Type B pancreatic cell (in vitro differentiated cells): ENCODE measurements around the gene GRK7. TPM values are rescaled to one million over a fixed set of nuclear protein-coding genes. Genes with fewer than 3 reads are reported as not detected.

ENCODE experiments used
- DNase-seq: peaks from one replicate; pipeline ENCODE4 v3.0.0; 2021; ENCODE audit warnings: mixed read lengths; ENCODE audit not compliant: unreplicated experiment; ENCODE audit errors: extremely low spot score
- H3K27ac Mint-ChIP-seq: 2 replicates; pipeline ENCODE4 v1.8.0; 2021; ENCODE audit warnings: mild to moderate bottlenecking, mixed read lengths
- H3K27me3 Mint-ChIP-seq: 2 replicates; pipeline ENCODE4 v1.8.0; 2021; ENCODE audit warnings: mixed read lengths
- H3K36me3 Mint-ChIP-seq: 2 replicates; pipeline ENCODE4 v1.8.0; 2021; ENCODE audit warnings: mixed read lengths
- H3K4me1 Mint-ChIP-seq: one replicate; pipeline ENCODE4 v1.8.0; 2021; ENCODE audit warnings: mixed read lengths; ENCODE audit not compliant: unreplicated experiment
- H3K4me3 Mint-ChIP-seq: 2 replicates; pipeline ENCODE4 v1.8.0; 2021; ENCODE audit warnings: mild to moderate bottlenecking, mixed read lengths
- H3K9me3 Mint-ChIP-seq: 2 replicates; pipeline ENCODE4 v1.8.0; 2021; ENCODE audit warnings: mixed read lengths
- long read RNA-seq: library from polyadenylated mRNA; unstranded; transcript quantifications from one replicate; pipeline ENCODE4 v2.0.0, GENCODE V29; 2020
- total RNA-seq: library from RNA; stranded (reverse); gene quantifications from 2 replicates; pipeline ENCODE4 v1.2.1, GENCODE V29; 2021; ENCODE audit warnings: low replicate concordance
- TF ChIP-seq, protein P1 (sequence below): fragments of 200-600 bp; sonication (generic); conservative IDR thresholded peaks from 2 replicates; pipeline ENCODE4 v1.5.0; 2021; ENCODE audit warnings: antibody characterized with exemption, mild to moderate bottlenecking

GRK7 gene, protein sequence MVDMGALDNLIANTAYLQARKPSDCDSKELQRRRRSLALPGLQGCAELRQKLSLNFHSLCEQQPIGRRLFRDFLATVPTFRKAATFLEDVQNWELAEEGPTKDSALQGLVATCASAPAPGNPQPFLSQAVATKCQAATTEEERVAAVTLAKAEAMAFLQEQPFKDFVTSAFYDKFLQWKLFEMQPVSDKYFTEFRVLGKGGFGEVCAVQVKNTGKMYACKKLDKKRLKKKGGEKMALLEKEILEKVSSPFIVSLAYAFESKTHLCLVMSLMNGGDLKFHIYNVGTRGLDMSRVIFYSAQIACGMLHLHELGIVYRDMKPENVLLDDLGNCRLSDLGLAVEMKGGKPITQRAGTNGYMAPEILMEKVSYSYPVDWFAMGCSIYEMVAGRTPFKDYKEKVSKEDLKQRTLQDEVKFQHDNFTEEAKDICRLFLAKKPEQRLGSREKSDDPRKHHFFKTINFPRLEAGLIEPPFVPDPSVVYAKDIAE (N-terminal part only)
- total RNA-seq = 0.10 TPM in 1 of 2 replicates, not detected in the other
- long read RNA-seq = 0 reads

DNA sequence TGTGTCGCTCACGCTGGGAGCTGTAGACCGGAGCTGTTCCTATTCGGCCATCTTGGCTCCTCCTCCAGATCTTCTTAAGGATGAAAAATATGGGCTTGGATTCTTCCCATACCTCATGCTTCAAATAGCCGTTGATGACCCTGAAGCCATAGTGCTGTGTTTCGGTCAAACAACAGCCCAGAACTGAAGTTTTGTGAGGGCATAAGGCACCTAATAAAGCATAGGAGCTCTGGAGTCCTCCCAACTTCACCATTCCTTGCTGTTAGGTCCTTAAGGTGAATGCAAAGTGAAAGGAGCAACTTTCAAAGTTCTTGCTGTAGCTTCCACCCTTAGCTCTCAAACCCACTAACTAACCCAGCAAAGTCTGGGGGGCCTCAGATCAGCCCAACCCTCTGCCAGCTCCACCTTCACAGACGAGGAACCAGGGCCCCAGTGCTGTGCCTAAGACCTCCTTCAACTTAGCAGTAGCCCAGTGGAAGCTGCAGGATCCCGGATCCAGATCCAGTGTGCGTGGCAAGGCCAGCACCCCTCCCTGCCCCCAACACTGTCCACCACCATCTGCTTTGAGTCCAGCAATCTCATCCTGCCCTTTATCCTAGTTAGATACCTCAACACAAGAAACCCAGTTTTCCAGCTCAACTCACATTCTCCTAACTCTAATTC, at the start of gene GRK7:
Gene GRK7, plus strand, starts transcription at position 321 of the 663 bp plus-strand sequence. CDS start 14,877 bp downstream, outside the sequence.
- Mint-ChIP-seq H3K27me3 (no peaks in the 10 kb centered on the region), H3K36me3 (no peaks in the 10 kb centered on the region), H3K9me3 (no peaks in the 10 kb centered on the region), H3K27ac (no peak within 1 kb of the TSS), H3K4me1 (no peaks in the 10 kb centered on the region), H3K4me3 (no peak within 1 kb of the TSS)
- no peak for DNase-seq
- TF ChIP-seq, protein P1, sequence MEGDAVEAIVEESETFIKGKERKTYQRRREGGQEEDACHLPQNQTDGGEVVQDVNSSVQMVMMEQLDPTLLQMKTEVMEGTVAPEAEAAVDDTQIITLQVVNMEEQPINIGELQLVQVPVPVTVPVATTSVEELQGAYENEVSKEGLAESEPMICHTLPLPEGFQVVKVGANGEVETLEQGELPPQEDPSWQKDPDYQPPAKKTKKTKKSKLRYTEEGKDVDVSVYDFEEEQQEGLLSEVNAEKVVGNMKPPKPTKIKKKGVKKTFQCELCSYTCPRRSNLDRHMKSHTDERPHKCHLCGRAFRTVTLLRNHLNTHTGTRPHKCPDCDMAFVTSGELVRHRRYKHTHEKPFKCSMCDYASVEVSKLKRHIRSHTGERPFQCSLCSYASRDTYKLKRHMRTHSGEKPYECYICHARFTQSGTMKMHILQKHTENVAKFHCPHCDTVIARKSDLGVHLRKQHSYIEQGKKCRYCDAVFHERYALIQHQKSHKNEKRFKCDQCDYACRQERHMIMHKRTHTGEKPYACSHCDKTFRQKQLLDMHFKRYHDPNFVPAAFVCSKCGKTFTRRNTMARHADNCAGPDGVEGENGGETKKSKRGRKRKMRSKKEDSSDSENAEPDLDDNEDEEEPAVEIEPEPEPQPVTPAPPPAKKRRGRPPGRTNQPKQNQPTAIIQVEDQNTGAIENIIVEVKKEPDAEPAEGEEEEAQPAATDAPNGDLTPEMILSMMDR = no peak

- no peak for DNase-seq
- TF ChIP-seq, protein P1 = no peak
- H3K4me1 Mint-ChIP-seq = peaks cover 6% of the 10 kb centered on the region
- peaks cover 2% of the 10 kb centered on the region for H3K9me3 Mint-ChIP-seq
- H3K27me3 Mint-ChIP-seq = no peaks in the 10 kb centered on the region
- H3K4me3 Mint-ChIP-seq = no peak overlapping the region
- peaks cover 5% of the 10 kb centered on the region for H3K36me3 Mint-ChIP-seq
- H3K27ac Mint-ChIP-seq = no peak overlapping the region
Observed at GRCh38 chr3:141714671-141715070, 48.5 kb upstream of the GRK7 start.

- Mint-ChIP-seq H3K36me3 (no peaks in the 10 kb centered on the region), H3K9me3 (no peaks in the 10 kb centered on the region), H3K4me3 (no peak overlapping the region)
Observed at GRCh38 chr3:141722081-141722480, 41.1 kb upstream of the GRK7 start.

DNA sequence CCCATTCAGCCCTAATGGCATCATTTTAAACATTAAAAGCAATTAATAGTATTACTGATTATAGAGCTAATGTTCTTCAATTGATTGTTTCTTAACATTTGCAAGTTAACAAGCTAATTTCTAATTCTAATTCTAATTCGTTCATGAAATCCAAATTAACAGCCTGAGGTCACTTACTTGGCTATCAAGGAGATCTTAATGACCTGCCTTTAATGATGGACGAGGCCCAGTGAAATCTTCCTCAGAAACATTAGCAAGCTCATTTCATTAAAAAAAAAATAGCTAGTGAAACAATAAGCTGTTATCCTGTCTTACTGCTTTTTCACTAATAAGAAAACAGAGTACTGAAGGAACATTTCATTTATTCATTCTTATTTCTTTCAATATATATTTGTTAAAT, 40.6 kb upstream of the GRK7 start:
- no peak for DNase-seq
- Mint-ChIP-seq H3K9me3 (no peaks in the 10 kb centered on the region), H3K27ac (no peak overlapping the region), H3K4me1 (no peaks in the 10 kb centered on the region), H3K27me3 (no peaks in the 10 kb centered on the region), H3K36me3 (no peaks in the 10 kb centered on the region), H3K4me3 (no peak overlapping the region)
- TF ChIP-seq, protein P1 = no peak

More at GRCh38 chr3:141722081-141722480, 41.1 kb upstream of the GRK7 start:
- TF ChIP-seq, protein P1 = no peak
- Mint-ChIP-seq H3K27ac (no peak overlapping the region), H3K27me3 (no peaks in the 10 kb centered on the region), H3K4me1 (no peaks in the 10 kb centered on the region)
- no peak for DNase-seq

DNA sequence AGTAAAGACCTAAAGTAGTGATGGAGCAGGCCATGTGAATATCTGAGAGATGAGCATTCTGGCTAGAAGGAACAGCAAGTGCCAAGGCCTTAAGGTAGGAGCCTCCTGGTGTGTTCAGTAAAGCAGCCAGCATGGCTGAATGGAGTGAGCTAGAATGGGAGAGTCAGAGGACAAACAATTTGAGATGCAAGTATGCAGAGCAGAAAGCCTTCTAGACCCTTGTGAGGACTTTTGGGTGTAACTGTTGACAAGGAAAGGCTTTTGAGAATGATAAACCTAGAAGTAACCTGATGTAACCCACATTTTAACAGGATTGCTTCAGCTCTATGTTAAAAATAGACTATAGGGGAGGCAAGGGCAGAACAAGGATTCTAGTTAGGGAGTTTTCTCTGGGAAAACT, 40.0 kb upstream of the GRK7 start:
- H3K4me3 Mint-ChIP-seq = no peak overlapping the region
- H3K27ac Mint-ChIP-seq = no peak overlapping the region
- TF ChIP-seq, protein P1 = no peak
- no peaks in the 10 kb centered on the region for H3K36me3 Mint-ChIP-seq
- no peak for DNase-seq
- no peaks in the 10 kb centered on the region for H3K4me1 Mint-ChIP-seq
- H3K27me3 Mint-ChIP-seq = no peaks in the 10 kb centered on the region
- no peaks in the 10 kb centered on the region for H3K9me3 Mint-ChIP-seq
